K562 (cell line): ENCODE measurements around the gene ABCB9. TPM values are rescaled to one million over a fixed set of nuclear protein-coding genes. Genes with fewer than 3 reads are reported as not detected.

Experiments
- CREB1 ChIP-seq, 2 experiments: sonication (generic) in 1 of 2; formaldehyde crosslinking in 1 of 2; IDR thresholded peaks; 2 replicates each; pipeline versions ENCODE4 v1.6.1 to v1.8.0; 2012 to 2022; ENCODE audit warnings: inconsistent platforms in 1 of 2, mild to moderate bottlenecking in 1 of 2, missing genetic modification reagents in 1 of 2, moderate library complexity in 1 of 2
- polyA plus RNA-seq, 8 experiments: library from polyadenylated mRNA; depleted of rRNA in 4 of 8; stranded (reverse) in 5 of 8; unstranded in 3 of 8; fragments of >200 nt; fragmentation: Nextera tagmentation in 2 of 8; fragmentation: Illumina TruSeq in 1 of 8; extraction: Ambion mirVana in 2 of 8; extraction: Trizol in 1 of 8; gene quantifications; 2 replicates each; pipeline versions ENCODE4 v1.2.1 to v1.2.3, GENCODE V29; 2011 to 2014; ENCODE audit warnings: inconsistent platforms in 1 of 8, missing spikeins in 1 of 8
- total RNA-seq, 7 experiments: library from RNA; depleted of rRNA in 6 of 7; stranded (reverse); fragments of >200 nt in 6 of 7; fragmentation: Illumina TruSeq in 2 of 7; extraction: Trizol in 2 of 7; gene quantifications; 2 replicates each; pipeline versions ENCODE4 v1.2.1 to v1.2.3, GENCODE V29; 2011 to 2021; ENCODE audit warnings: low replicate concordance in 1 of 7
- TF ChIP-seq, protein P1 (sequence below): fragments of 450-650 bp; IDR thresholded peaks from 2 replicates; pipeline ENCODE4 v1.6.1; 2016; ENCODE audit warnings: mild to moderate bottlenecking, moderate library complexity
- TF ChIP-seq, protein P2 (sequence below): fragments of 450-650 bp; IDR thresholded peaks from 2 replicates; pipeline ENCODE4 v1.6.1; 2016; ENCODE audit warnings: low read depth

Gene ABCB9
- total and polyA plus RNA-seq, 9 of the 15 experiments (the other 6 are each of a cell fraction or from before 2014, with no cell fraction given), result 0.20 to 12.6 (median 6.2) TPM

DNA sequence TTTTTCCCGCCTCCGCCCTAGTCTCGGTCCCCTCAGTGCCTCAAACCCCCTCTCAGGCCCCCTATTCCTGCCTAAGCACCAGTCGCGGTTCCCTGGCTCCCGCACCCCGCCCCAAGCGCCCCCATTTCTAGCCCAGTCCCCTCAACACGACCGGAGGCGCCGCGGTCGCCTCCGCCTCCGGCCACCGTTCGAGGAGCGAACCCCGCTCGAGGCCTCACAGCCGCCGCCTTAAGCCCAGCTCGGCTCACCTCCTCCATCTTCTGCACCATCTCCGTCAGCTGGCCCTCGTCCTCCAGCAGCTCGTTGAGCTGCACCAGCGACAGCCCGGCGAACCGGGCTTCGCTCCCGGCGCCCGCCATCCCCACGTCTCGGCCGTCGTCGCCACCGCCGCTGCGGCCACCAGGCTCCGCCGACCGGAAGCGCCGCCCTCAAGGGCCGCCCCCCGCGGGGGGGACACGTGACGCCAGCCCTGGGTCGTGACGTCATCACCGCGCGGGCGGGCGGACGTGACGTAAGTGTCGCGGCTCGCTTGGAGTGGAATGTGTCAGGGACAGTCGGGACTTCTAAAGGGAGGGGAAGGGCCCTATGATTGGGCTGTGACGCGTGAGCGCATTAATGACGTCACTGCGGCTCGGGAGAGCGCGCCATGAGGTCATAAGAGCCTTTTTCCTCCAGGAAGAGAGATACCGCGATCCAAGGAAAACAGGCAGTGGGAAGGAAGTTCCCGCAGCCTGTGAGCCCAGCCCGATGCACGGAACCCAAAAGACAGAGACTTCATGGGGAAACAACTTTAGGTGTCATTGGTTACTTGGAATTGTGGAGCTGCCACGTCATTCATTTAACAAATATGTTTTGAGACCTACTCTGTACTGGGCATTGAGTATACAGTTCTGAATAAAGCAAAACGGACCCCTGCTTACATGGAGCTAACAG lies 70.3 kb downstream of the ABCB9 start, which contains the start of gene VPS37B (continued):
- TF ChIP-seq, protein P1, sequence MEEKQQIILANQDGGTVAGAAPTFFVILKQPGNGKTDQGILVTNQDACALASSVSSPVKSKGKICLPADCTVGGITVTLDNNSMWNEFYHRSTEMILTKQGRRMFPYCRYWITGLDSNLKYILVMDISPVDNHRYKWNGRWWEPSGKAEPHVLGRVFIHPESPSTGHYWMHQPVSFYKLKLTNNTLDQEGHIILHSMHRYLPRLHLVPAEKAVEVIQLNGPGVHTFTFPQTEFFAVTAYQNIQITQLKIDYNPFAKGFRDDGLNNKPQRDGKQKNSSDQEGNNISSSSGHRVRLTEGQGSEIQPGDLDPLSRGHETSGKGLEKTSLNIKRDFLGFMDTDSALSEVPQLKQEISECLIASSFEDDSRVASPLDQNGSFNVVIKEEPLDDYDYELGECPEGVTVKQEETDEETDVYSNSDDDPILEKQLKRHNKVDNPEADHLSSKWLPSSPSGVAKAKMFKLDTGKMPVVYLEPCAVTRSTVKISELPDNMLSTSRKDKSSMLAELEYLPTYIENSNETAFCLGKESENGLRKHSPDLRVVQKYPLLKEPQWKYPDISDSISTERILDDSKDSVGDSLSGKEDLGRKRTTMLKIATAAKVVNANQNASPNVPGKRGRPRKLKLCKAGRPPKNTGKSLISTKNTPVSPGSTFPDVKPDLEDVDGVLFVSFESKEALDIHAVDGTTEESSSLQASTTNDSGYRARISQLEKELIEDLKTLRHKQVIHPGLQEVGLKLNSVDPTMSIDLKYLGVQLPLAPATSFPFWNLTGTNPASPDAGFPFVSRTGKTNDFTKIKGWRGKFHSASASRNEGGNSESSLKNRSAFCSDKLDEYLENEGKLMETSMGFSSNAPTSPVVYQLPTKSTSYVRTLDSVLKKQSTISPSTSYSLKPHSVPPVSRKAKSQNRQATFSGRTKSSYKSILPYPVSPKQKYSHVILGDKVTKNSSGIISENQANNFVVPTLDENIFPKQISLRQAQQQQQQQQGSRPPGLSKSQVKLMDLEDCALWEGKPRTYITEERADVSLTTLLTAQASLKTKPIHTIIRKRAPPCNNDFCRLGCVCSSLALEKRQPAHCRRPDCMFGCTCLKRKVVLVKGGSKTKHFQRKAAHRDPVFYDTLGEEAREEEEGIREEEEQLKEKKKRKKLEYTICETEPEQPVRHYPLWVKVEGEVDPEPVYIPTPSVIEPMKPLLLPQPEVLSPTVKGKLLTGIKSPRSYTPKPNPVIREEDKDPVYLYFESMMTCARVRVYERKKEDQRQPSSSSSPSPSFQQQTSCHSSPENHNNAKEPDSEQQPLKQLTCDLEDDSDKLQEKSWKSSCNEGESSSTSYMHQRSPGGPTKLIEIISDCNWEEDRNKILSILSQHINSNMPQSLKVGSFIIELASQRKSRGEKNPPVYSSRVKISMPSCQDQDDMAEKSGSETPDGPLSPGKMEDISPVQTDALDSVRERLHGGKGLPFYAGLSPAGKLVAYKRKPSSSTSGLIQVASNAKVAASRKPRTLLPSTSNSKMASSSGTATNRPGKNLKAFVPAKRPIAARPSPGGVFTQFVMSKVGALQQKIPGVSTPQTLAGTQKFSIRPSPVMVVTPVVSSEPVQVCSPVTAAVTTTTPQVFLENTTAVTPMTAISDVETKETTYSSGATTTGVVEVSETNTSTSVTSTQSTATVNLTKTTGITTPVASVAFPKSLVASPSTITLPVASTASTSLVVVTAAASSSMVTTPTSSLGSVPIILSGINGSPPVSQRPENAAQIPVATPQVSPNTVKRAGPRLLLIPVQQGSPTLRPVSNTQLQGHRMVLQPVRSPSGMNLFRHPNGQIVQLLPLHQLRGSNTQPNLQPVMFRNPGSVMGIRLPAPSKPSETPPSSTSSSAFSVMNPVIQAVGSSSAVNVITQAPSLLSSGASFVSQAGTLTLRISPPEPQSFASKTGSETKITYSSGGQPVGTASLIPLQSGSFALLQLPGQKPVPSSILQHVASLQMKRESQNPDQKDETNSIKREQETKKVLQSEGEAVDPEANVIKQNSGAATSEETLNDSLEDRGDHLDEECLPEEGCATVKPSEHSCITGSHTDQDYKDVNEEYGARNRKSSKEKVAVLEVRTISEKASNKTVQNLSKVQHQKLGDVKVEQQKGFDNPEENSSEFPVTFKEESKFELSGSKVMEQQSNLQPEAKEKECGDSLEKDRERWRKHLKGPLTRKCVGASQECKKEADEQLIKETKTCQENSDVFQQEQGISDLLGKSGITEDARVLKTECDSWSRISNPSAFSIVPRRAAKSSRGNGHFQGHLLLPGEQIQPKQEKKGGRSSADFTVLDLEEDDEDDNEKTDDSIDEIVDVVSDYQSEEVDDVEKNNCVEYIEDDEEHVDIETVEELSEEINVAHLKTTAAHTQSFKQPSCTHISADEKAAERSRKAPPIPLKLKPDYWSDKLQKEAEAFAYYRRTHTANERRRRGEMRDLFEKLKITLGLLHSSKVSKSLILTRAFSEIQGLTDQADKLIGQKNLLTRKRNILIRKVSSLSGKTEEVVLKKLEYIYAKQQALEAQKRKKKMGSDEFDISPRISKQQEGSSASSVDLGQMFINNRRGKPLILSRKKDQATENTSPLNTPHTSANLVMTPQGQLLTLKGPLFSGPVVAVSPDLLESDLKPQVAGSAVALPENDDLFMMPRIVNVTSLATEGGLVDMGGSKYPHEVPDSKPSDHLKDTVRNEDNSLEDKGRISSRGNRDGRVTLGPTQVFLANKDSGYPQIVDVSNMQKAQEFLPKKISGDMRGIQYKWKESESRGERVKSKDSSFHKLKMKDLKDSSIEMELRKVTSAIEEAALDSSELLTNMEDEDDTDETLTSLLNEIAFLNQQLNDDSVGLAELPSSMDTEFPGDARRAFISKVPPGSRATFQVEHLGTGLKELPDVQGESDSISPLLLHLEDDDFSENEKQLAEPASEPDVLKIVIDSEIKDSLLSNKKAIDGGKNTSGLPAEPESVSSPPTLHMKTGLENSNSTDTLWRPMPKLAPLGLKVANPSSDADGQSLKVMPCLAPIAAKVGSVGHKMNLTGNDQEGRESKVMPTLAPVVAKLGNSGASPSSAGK, result peak; percentile 79
- TF ChIP-seq, protein P2, sequence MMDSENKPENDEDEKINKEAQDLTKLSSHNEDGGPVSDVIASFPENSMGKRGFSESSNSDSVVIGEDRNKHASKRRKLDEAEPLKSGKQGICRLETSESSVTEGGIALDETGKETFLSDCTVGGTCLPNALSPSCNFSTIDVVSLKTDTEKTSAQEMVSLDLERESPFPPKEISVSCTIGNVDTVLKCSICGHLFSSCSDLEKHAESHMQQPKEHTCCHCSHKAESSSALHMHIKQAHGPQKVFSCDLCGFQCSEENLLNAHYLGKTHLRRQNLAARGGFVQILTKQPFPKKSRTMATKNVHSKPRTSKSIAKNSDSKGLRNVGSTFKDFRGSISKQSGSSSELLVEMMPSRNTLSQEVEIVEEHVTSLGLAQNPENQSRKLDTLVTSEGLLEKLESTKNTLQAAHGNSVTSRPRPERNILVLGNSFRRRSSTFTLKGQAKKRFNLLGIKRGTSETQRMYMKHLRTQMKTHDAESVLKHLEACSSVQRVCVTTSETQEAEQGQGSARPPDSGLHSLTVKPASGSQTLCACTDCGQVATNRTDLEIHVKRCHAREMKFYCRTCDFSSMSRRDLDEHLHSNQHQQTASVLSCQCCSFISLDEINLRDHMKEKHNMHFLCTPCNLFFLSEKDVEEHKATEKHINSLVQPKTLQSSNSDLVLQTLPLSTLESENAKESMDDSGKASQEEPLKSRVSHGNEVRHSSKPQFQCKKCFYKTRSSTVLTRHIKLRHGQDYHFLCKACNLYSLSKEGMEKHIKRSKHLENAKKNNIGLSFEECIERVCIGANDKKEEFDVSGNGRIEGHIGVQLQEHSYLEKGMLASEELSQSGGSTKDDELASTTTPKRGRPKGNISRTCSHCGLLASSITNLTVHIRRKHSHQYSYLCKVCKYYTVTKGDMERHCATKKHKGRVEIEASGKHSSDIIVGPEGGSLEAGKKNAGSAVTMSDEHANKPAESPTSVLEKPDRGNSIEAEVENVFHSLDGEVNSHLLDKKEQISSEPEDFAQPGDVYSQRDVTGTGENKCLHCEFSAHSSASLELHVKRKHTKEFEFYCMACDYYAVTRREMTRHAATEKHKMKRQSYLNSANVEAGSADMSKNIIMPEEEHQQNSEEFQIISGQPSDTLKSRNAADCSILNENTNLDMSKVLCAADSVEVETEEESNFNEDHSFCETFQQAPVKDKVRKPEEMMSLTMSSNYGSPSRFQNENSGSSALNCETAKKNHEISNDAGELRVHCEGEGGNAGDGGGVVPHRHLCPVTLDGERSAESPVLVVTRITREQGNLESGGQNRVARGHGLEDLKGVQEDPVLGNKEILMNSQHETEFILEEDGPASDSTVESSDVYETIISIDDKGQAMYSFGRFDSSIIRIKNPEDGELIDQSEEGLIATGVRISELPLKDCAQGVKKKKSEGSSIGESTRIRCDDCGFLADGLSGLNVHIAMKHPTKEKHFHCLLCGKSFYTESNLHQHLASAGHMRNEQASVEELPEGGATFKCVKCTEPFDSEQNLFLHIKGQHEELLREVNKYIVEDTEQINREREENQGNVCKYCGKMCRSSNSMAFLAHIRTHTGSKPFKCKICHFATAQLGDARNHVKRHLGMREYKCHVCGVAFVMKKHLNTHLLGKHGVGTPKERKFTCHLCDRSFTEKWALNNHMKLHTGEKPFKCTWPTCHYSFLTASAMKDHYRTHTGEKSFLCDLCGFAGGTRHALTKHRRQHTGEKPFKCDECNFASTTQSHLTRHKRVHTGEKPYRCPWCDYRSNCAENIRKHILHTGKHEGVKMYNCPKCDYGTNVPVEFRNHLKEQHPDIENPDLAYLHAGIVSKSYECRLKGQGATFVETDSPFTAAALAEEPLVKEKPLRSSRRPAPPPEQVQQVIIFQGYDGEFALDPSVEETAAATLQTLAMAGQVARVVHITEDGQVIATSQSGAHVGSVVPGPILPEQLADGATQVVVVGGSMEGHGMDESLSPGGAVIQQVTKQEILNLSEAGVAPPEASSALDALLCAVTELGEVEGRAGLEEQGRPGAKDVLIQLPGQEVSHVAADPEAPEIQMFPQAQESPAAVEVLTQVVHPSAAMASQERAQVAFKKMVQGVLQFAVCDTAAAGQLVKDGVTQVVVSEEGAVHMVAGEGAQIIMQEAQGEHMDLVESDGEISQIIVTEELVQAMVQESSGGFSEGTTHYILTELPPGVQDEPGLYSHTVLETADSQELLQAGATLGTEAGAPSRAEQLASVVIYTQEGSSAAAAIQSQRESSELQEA, result no peak
- TF ChIP-seq CREB1 (IDR thresholded peaks at IDR 0.05), result peak; percentile 100
- TF ChIP-seq CREB1 (CRISPR knock-in tag; IDR thresholded peaks at IDR 0.05), result peak; percentile 100
